Measurements from ENCODE around the gene NUP210L. TPM values are rescaled to one million over a fixed set of nuclear protein-coding genes. Genes with fewer than 3 reads are reported as not detected.

Gene NUP210L
- total and polyA plus RNA-seq, 2 of the 13 experiments (the other 11 are each of a cell fraction or from before 2014, with no cell fraction given) = not detected

- TF ChIP-seq ELK4 (CRISPR knock-in tag; IDR thresholded peaks at IDR 0.05; ENCODE audit: borderline replicate concordance) (no peak), TBP (CRISPR knock-in tag; IDR thresholded peaks at IDR 0.05) (no peak), NRL (CRISPR knock-in tag; IDR thresholded peaks at IDR 0.05; ENCODE audit: borderline replicate concordance) (peak; percentile 95), ZNF354B (CRISPR knock-in tag; IDR thresholded peaks at IDR 0.05) (peak; percentile 41; the same call in 1 of the 2 replicates), PCBP1 (IDR thresholded peaks at IDR 0.05; ENCODE audit: borderline replicate concordance, low read depth, low read length) (0 out of 2 replicates have a peak, but pooled peaks have one; percentile 64), BATF2 (CRISPR knock-in tag; IDR thresholded peaks at IDR 0.05) (no peak; the same call in 1 of the 2 replicates), MXD3 (CRISPR knock-in tag; IDR thresholded peaks at IDR 0.05) (peak; percentile 91), TIGD3 (CRISPR knock-in tag; IDR thresholded peaks at IDR 0.05; ENCODE audit: borderline replicate concordance) (0 out of 2 replicates have a peak, but pooled peaks have one; percentile 61), ZNF557 (CRISPR knock-in tag; IDR thresholded peaks at IDR 0.05) (no peak), KAT2B (IDR thresholded peaks at IDR 0.05; ENCODE audit: borderline replicate concordance, low read depth, low read length) (no peak), ZFP91 (CRISPR knock-in tag; IDR thresholded peaks at IDR 0.05; ENCODE audit: borderline replicate concordance) (peak; percentile 90), HOXA3 (CRISPR knock-in tag; IDR thresholded peaks at IDR 0.05) (peak; percentile 64; the same call in 1 of the 2 replicates), CBX1 (IDR thresholded peaks at IDR 0.05; ENCODE audit: low read depth) (peak; percentile 80), NR2F2 (IDR thresholded peaks at IDR 0.05; ENCODE audit: borderline replicate concordance, low read depth) (no peak), DDIT3 (CRISPR knock-in tag; IDR thresholded peaks at IDR 0.05) (no peak), KLF6 (CRISPR knock-in tag; IDR thresholded peaks at IDR 0.05) (peak; percentile 86), TRIM24 (CRISPR knock-in tag; IDR thresholded peaks at IDR 0.05) (no peak), RXRB (CRISPR knock-in tag; IDR thresholded peaks at IDR 0.05; ENCODE audit: borderline replicate concordance) (peak; percentile 61), U2AF1 (optimal IDR thresholded peaks at IDR 0.05; ENCODE audit: low read depth, low read length) (no peak), GPBP1L1 (CRISPR knock-in tag; IDR thresholded peaks at IDR 0.05) (no peak), SP5 (CRISPR knock-in tag; IDR thresholded peaks at IDR 0.05; ENCODE audit: borderline replicate concordance, low read depth) (no peak), ZBTB21 (CRISPR knock-in tag; IDR thresholded peaks at IDR 0.05) (no peak), HDAC2 (CRISPR knock-in tag; IDR thresholded peaks at IDR 0.05) (peak; percentile 45; the same call in 1 of the 2 replicates)
These were observed 187.5 kb downstream of the NUP210L start, which contains the start of gene CREB3L4 (continued) for GRCh38 chr1:153967107-153967999.

Data from HepG2 (cell line).